IMR-90 (cell line): ENCODE data around the gene GPC6. TPM values are rescaled to one million over a fixed set of nuclear protein-coding genes. Genes with fewer than 3 reads are reported as not detected.

Source experiments
- ATAC-seq: fragments of 200-7000 bp; cut with Tn5 transposase; 2 replicates; pipeline ENCODE4 v1.9.1; 2020; ENCODE audit warnings: low read depth, mild to moderate bottlenecking, moderate library complexity
- BruUV-seq: library from RNA; stranded (reverse); fragments of 400-500 nt; replicated peaks from 2 replicates; lab custom pipeline; 2021; lab: Mats Ljungman, UMichigan
- CTCF ChIA-PET: fragments of 300-600 bp; formaldehyde crosslinking; extraction: SDS; loops from one replicate; lab custom pipeline; 2021; ENCODE audit warnings: antibody characterized with exemption; lab: Yijun Ruan, JAX
- POLR2A ChIA-PET: fragments of 300-600 bp; sonication (Branson Sonifier 250); formaldehyde crosslinking; loops from one replicate; lab custom pipeline; 2022; ENCODE audit warnings: antibody characterized with exemption; ENCODE audit not compliant: unreplicated experiment; lab: Charles Lee
- DNase-seq: peaks from one replicate; pipeline ENCODE4 v3.0.0; 2013
- H2AFZ ChIP-seq: replicated peaks from 2 replicates; pipeline ENCODE3; 2013; ENCODE audit warnings: low read length, mild to moderate bottlenecking; ENCODE audit not compliant: poor library complexity
- H2AK5ac ChIP-seq: 2 replicates; pipeline ENCODE4 v1.6.1; 2013; ENCODE audit warnings: low read depth, low read length, inconsistent platforms
- H2AK9ac ChIP-seq: replicated peaks from 2 replicates; pipeline ENCODE3; 2013; ENCODE audit warnings: mild to moderate bottlenecking, low read depth, low read length, moderate library complexity; ENCODE audit not compliant: poor library complexity
- H2BK120ac ChIP-seq: 2 replicates; pipeline ENCODE4 v1.6.1; 2013; ENCODE audit warnings: low read depth, low read length, inconsistent platforms
- H2BK15ac ChIP-seq: 3 replicates; pipeline ENCODE4 v1.6.1; 2013; ENCODE audit warnings: low read depth, low read length, inconsistent platforms
- H2BK20ac ChIP-seq: 2 replicates; pipeline ENCODE4 v1.6.1; 2013; ENCODE audit warnings: low read depth, mild to moderate bottlenecking, inconsistent platforms, low read length, moderate library complexity
- H2BK5ac ChIP-seq: 2 replicates; pipeline ENCODE4 v1.6.1; 2013; ENCODE audit warnings: mild to moderate bottlenecking, low read depth, low read length, inconsistent platforms; ENCODE audit not compliant: poor library complexity, severe bottlenecking
- H3K14ac ChIP-seq: replicated peaks from 2 replicates; pipeline ENCODE4 v1.6.1; 2013; ENCODE audit warnings: low read depth, low read length, inconsistent platforms
- H3K18ac ChIP-seq: 2 replicates; pipeline ENCODE4 v1.6.1; 2013; ENCODE audit warnings: low read depth, low read length, control low read depth
- H3K23ac ChIP-seq: 2 replicates; pipeline ENCODE4 v1.6.1; 2013; ENCODE audit warnings: low read depth, low read length, inconsistent platforms
- H3K27ac ChIP-seq: 2 replicates; pipeline ENCODE4 v1.5.1; 2013; ENCODE audit warnings: mild to moderate bottlenecking, control low read depth, low read length; ENCODE audit not compliant: insufficient read depth
- H3K27me3 ChIP-seq: 2 replicates; pipeline ENCODE4 v1.6.1; 2013; ENCODE audit warnings: low read length; ENCODE audit not compliant: control insufficient read depth, insufficient read depth
- H3K36me3 ChIP-seq: 2 replicates; pipeline ENCODE4 v1.6.1; 2013; ENCODE audit warnings: low read length, mixed read lengths; ENCODE audit not compliant: control insufficient read depth, insufficient read depth
- H3K4ac ChIP-seq: 2 replicates; pipeline ENCODE4 v1.6.1; 2013; ENCODE audit warnings: low read depth, low read length, inconsistent platforms
- H3K4me1 ChIP-seq: 2 replicates; pipeline ENCODE4 v1.6.1; 2013; ENCODE audit warnings: low read length, mixed read lengths; ENCODE audit not compliant: control insufficient read depth, insufficient read depth
- H3K4me2 ChIP-seq: 2 replicates; pipeline ENCODE4 v1.6.1; 2013; ENCODE audit warnings: low read depth, mild to moderate bottlenecking, control low read depth, low read length, moderate library complexity
- H3K4me3 ChIP-seq: 2 replicates; pipeline ENCODE4 v1.5.1; 2013; ENCODE audit warnings: low read depth, mild to moderate bottlenecking, control low read depth, low read length, moderate library complexity; ENCODE audit not compliant: insufficient read depth
- H3K56ac ChIP-seq: 2 replicates; pipeline ENCODE4 v1.6.1; 2013; ENCODE audit warnings: low read length, inconsistent platforms; ENCODE audit not compliant: insufficient read depth; ENCODE audit errors: extremely low read depth
- H3K79me1 ChIP-seq, 2 experiments: 2 replicates each; pipeline ENCODE4 v1.6.1; 2013; ENCODE audit warnings: low read length in 2 of 2, inconsistent platforms in 1 of 2, low read depth in 1 of 2
- H3K9ac ChIP-seq: 2 replicates; pipeline ENCODE4 v1.6.1; 2013; ENCODE audit warnings: low read depth, low read length, control low read depth
- H3K9me1 ChIP-seq: 2 replicates; pipeline ENCODE4 v1.6.1; 2013; ENCODE audit warnings: low read length, inconsistent platforms; ENCODE audit not compliant: insufficient read depth
- H3K9me3 ChIP-seq: 2 replicates; pipeline ENCODE4 v1.6.1; 2013; ENCODE audit warnings: low read length; ENCODE audit not compliant: control insufficient read depth, insufficient read depth
- H4K20me1 ChIP-seq: 2 replicates; pipeline ENCODE4 v1.6.1; 2013; ENCODE audit warnings: low read length, inconsistent platforms; ENCODE audit not compliant: insufficient read depth
- H4K5ac ChIP-seq: 2 replicates; pipeline ENCODE4 v1.6.1; 2013; ENCODE audit warnings: mild to moderate bottlenecking, low read depth, low read length, control low read depth
- H4K8ac ChIP-seq, 2 experiments: 2 replicates each; pipeline ENCODE4 v1.6.1; 2013; ENCODE audit warnings: low read depth in 2 of 2, low read length in 2 of 2, control low read depth in 1 of 2, inconsistent platforms in 1 of 2
- H4K91ac ChIP-seq: 2 replicates; pipeline ENCODE4 v1.6.1; 2013; ENCODE audit warnings: low read depth, low read length, inconsistent platforms; ENCODE audit not compliant: insufficient read depth
- CEBPB ChIP-seq: IDR thresholded peaks from 2 replicates; pipeline ENCODE4 v1.6.1; 2012; ENCODE audit warnings: low read depth, low read length, improper control_type of control experiment
- CHD1 ChIP-seq: IDR thresholded peaks from 2 replicates; pipeline ENCODE4 v1.6.1; 2012; ENCODE audit warnings: low read depth, low read length, improper control_type of control experiment
- MAFK ChIP-seq: IDR thresholded peaks from 2 replicates; pipeline ENCODE4 v1.6.1; 2012; ENCODE audit warnings: low read depth, low read length, improper control_type of control experiment
- RFX5 ChIP-seq: IDR thresholded peaks from 2 replicates; pipeline ENCODE4 v1.8.0; 2012; ENCODE audit warnings: low read depth, mild to moderate bottlenecking, low read length, moderate library complexity
- WGBS, 2 experiments: methylation state at CpG; one replicate each; pipeline versions ENCODE4 v1.1.5 to v1.1.7; 2013; ENCODE audit warnings: missing lambda C conversion rate in 2 of 2; ENCODE audit not compliant: insufficient read length in 1 of 2; ENCODE audit errors: extremely low coverage in 2 of 2; 5-methylcytosine and 5-hydroxymethylcytosine counted together
- dilution Hi-C: fragments of 300-500 bp; cut with HindIII; formaldehyde crosslinking; loops from one replicate; pipeline ENCODE4 v1.14.3; 2018; ENCODE audit warnings: low sequenced_read_pairs; ENCODE audit not compliant: unreplicated experiment
- in situ Hi-C: fragments of 300-500 bp; cut with MboI; formaldehyde crosslinking; loops from 3 replicates; pipeline ENCODE4 v1.14.3; 2019; ENCODE audit warnings: low sequenced_read_pairs, inconsistent platforms, mixed read lengths
- intact Hi-C: fragments of 100-400 bp; cut with micrococcal nuclease; formaldehyde crosslinking; loops from 2 replicates; pipeline ENCODE4 v1.10.0; 2022
- polyA plus RNA-seq, 3 experiments: library from polyadenylated mRNA; depleted of rRNA; stranded (reverse); fragments of >200 nt; gene quantifications; 2 replicates each; pipeline ENCODE4 v1.2.3, GENCODE V29; 2012; ENCODE audit warnings: low replicate concordance in 1 of 3
- total RNA-seq: library from RNA; depleted of rRNA; stranded (reverse); fragments of >200 nt; gene quantifications from 2 replicates; pipeline ENCODE4 v1.2.3, GENCODE V29; 2012
- TF ChIP-seq, protein P1 (sequence below): fragments of 150-350 bp; IDR thresholded peaks from 2 replicates; pipeline ENCODE4 v1.6.1; 2017; ENCODE audit warnings: mild to moderate bottlenecking, antibody characterized with exemption, low read length, low read depth

The GPC6 gene
- total and polyA plus RNA-seq, 2 of the 4 experiments (the other 2 are of a cell fraction) = 14.9 to 39.4 TPM

DNA sequence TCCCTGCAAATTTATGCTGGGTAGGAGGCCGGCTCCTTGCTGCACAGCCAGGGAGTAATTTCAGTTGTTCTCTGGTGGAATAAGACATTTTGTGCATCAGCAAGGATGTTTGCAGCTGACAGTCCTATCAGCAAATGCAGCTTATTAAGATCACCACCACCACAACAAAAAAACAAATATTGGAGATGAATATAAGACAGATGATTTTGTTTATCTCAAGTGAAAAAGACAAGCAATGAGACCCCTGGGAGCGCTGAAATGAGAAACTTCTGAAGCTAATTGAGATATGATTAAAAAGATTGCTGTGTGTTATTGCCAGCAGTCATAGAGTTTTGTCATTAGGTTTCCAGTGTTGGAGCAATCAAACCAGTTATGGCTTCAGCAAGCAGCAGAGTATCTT lies 505.6 kb downstream of the GPC6 start:
- H2BK5ac ChIP-seq = no peak overlapping the region
- H3K27me3 ChIP-seq = no peaks in the 10 kb centered on the region
- dilution Hi-C loops (no loop called here), in situ Hi-C loops (no loop called here), intact Hi-C loops (no loop called here)
- no peaks in the 10 kb centered on the region for H3K36me3 ChIP-seq
- WGBS, 2 experiments = no CpG with 5 or more reads among the region's 2 CpGs
- peaks cover 5% of the 10 kb centered on the region for H3K9me1 ChIP-seq
- no TSS peak for BruUV-seq
- no peak overlapping the region for H3K18ac ChIP-seq
- DNase-seq = no peak
- no peak overlapping the region for H3K4ac ChIP-seq
- no peak overlapping the region for H2AFZ ChIP-seq
- peaks cover 13% of the 10 kb centered on the region for H3K4me1 ChIP-seq
- no peak overlapping the region for H3K27ac ChIP-seq
- ChIA-PET CTCF (no interaction called here), POLR2A (no interaction called here)
- no peak for ATAC-seq
- no peaks in the 10 kb centered on the region for H4K20me1 ChIP-seq
- H2BK120ac ChIP-seq = no peak overlapping the region
- no peak overlapping the region for H3K4me3 ChIP-seq
- H2BK15ac ChIP-seq = no peak overlapping the region; the same call in 2 of the 3 replicates
- TF ChIP-seq CEBPB (no peak), CHD1 (no peak), RFX5 (no peak), MAFK (no peak)
- TF ChIP-seq, protein P1, sequence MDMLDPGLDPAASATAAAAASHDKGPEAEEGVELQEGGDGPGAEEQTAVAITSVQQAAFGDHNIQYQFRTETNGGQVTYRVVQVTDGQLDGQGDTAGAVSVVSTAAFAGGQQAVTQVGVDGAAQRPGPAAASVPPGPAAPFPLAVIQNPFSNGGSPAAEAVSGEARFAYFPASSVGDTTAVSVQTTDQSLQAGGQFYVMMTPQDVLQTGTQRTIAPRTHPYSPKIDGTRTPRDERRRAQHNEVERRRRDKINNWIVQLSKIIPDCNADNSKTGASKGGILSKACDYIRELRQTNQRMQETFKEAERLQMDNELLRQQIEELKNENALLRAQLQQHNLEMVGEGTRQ = no peak
- no peak overlapping the region for H3K23ac ChIP-seq
- H3K79me1 ChIP-seq = no peaks in the 10 kb centered on the region; a peak in 1 of 4 replicates
- no peak overlapping the region for H3K14ac ChIP-seq
- no peak overlapping the region for H3K9ac ChIP-seq
- no peaks in the 10 kb centered on the region for H3K9me3 ChIP-seq
- H3K56ac ChIP-seq = no peak overlapping the region
- H2BK20ac ChIP-seq = no peak overlapping the region
- no peak overlapping the region for H4K8ac ChIP-seq
- no peak overlapping the region for H3K4me2 ChIP-seq
- H4K91ac ChIP-seq = no peak overlapping the region
- H2AK5ac ChIP-seq = no peak overlapping the region
- H4K5ac ChIP-seq = no peak overlapping the region
- H2AK9ac ChIP-seq = no peak overlapping the region
